HG03469 (cell line): Measurements from ENCODE around the gene DVL1.
"Not testable (repeated sequence)": the region's sequence is repeated elsewhere in the genome, so short reads cannot be mapped to it uniquely, and the experiment has no call there.

Source experiments
- ATAC-seq: cut with Tn5 transposase; IDR thresholded peaks from one replicate; pipeline ENCODE4 v1.9.1; 2021; ENCODE audit warnings: mild to moderate bottlenecking, moderate library complexity, moderate number of reproducible peaks; ENCODE audit not compliant: unreplicated experiment

The DVL1 gene

GRCh38 chr1:1349256-1350012 is at the start of gene DVL1:
TSS of gene DVL1 (minus strand) at chr1:1349418. CDS start at chr1:1349065, 353 bp downstream.
- ATAC-seq: peak; percentile 33

DNA sequence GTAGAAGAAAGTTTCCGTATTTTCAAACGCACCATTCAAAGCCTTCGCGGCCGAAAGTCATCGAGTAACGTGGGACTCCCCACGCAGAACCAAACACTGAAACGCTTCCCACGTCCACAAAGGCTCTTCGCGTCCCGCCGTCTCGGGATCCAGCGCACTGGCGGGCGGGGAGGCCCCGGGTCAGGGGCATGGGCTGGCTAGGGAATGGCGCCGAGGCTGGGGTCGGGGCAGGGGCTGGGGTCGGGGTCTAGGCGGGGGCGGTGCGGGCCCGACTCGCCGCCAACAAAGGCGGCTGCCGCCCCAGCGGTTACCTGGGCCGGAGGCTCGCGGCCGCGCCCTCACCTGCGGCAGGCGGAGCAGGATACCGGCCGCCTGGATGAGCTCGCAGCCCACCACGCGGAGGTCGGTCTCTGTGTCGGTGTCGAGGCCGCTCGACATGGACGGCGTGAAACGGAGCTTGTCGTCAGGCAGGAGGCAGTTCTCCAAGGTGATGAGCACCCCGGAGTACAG is 49.5 kb upstream of the DVL1 start:
- no peak for ATAC-seq

- no peak for ATAC-seq
Observed at GRCh38 chr1:1397839-1398523, 48.8 kb upstream of the DVL1 start.

DNA sequence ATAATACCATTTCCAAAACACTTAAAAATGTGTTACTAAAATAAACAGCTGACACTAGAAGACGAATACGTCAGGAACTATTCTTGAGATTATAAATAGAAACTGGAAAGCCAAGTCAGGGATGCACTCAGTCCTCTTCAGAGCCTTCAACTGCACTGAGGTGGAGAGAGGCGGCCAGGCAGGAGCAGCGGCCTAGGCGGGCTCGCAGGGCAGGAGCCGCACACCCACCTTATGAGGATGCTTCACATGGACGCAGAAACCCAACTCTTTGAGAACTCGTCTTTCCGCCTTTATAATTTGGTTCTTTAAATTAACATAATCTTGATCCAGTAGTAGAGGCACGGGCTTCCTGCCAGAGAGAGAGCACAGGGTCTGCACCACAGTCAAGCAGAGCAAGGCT is 45.9 kb upstream of the DVL1 start:
- no peak for ATAC-seq

DNA sequence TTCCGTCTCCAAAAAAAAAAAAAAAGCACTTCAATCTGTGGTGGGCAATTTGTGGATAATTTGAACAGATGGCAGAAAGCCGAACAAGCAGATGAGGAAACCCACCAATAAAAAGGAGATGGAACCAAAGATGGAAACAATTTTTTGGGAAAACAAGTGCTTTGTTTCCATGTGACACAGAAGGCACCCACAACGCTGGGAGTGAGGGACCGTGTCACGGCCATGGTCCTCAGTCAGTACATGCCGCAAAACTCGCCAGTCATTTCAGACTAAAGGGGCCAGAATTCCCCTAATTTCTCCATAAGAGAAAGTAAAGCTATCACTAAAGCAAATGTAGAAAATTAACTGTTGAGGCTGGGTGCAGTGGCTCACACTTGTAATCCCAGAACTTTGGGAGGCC is 44.9 kb upstream of the DVL1 start:
- ATAC-seq: no peak

DNA sequence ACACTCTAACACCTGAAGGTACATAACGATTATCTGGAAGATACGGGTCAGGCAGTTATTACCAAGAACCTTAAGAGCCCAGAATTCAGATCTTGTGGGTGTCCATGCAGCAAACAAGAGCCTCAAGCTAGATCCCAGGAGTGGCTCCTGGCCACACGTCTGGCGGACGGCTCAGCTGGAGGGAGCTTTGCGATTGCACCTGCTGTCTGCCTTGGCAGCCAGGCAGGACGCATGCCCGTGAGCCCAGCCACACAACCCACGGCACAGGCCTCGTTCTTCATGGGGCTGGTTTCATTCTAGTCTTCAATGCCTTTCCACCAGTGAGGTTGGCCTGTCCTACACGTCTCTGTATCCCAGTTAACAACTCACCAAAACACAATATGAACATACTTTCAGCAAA is 44.2 kb upstream of the DVL1 start:
- ATAC-seq: no peak

- ATAC-seq: no peak
Observed at GRCh38 chr1:1393014-1393413, 43.8 kb upstream of the DVL1 start.

- no peak for ATAC-seq
Observed at GRCh38 chr1:1391225-1391624, 42.0 kb upstream of the DVL1 start.

GRCh38 chr1:1390675-1391074 is 41.5 kb upstream of the DVL1 start:
- no peak for ATAC-seq

- no peak for ATAC-seq
Observed at GRCh38 chr1:1388078-1388472, 38.9 kb upstream of the DVL1 start.

DNA sequence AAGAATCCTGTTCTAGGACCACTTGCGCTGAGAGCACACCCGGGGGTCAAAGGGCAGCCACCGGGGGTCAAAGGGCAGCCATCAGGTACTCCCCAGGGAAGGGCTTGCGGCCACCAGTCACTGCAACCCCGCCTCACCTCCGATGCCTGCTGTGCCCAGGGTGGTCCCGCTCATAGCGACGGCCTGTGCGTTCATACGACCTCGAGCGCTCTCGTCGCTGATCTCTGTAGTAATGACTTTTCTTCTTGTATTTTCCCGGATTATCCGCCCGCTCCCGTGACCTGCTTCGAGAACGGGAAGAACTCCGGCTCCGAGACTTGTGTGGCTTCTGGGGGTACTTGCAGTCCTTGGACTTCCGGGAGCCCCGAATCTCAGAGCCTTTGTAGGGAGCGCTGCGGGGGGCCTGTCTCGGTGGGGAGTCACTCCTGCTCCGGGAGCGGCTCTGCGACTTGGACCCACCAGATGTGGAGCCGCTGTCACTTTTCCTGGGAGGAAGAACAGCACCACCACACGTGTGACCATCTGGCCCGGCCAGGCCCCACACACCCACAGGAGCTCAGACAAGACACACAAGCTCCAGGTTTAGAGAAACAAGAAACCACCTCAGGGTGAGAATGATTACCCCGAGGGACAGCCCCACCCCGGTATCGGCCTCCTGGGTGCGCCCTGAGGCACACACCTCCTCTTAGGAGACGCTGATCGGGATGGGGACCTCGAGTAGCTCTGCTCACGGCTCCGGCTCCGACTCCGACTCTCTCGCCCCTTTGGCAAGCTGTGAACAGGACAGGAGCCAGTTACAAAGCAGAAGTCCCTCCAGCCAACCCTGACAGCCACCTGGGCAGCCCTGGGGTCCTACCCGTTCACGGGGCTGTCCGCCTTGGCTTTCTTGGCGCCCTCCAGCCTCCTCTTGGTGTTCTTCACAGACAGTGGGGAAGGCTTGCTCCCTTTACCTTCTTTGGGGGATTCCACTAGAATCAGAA is 38.2 kb upstream of the DVL1 start:
- no peak for ATAC-seq

GRCh38 chr1:1385931-1386330 is 36.7 kb upstream of the DVL1 start:
- ATAC-seq: no peak

DNA sequence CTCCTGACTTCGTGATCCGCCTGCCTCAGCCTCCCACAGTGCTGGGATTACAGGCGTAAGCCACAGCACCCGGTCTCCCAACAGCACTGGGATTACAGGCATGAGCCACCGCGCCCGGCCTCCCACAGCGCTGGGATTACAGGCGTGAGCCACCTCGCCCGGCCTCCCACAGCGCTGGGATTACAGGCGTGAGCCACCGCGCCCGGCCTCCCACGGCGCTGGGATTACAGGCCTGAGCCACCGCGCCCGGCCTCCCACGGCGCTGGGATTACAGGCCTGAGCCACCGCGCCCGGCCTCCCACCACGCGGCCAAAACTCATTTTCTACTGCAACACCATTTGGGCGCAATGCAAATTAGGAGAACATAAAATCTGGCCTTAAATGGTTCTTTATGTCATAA is 36.1 kb upstream of the DVL1 start:
- ATAC-seq: not testable (repeated sequence)

DNA sequence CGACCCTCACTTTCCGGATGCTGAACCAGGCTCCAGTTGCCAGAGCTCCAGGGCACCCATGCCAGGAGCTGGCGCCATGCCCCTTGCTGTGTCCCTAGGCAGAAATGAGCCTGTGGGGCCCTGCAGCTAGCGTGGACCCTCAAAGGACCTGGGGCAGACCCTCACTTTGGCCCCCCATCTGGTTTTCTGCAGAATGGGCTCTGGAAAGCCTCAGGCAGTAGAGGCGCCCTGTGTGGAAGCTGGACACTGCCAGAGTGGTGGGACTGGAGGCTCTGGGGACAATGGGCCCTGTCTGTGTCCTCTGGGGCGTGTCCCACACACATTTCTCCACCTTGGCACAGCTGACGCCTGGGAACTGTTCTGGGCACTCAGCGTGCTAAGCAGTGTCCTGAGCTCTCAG is 32.1 kb upstream of the DVL1 start:
- ATAC-seq: no peak

- no peak for ATAC-seq
Observed at GRCh38 chr1:1380860-1381259, 31.6 kb upstream of the DVL1 start.

DNA sequence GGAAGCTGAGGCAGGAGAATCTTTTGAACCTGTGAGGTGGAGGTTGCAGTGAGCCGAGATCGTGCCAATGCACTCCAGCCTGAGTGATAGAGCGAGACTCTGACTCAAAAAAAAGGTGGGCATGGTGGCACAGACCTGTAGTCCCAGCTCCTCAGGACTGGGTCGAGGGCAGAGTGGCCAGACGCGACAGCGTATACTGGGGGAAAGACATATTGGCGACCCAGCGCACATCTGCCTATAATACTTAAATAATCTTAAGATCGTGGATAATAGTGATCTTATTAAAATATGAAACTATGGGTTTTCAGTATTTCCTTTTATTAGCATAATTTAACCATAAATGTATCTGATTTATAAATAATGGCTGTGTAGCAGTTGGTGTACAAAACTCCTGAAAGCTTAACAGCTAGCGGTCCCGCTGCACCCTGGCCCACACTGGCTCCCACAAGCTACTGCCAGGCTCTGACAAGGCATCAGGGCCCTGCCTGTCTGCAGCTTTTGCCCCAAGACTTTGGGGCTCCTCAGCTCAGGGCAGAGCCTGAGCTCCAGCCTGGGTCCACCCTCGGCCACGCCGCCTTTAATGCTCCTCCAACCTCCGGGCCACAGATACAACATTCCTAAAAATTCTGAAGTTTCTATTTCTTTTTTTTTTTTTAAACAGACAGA is 28.5 kb upstream of the DVL1 start:
- no peak for ATAC-seq

- no peak for ATAC-seq
Observed at GRCh38 chr1:1376551-1377226, 27.5 kb upstream of the DVL1 start.

- peak; percentile 73 for ATAC-seq
Observed at GRCh38 chr1:1374929-1375662, 25.9 kb upstream of the DVL1 start, which contains the start of gene AURKAIP1. TSS of gene AURKAIP1 (minus strand) at chr1:1375207. CDS start at chr1:1374756, 451 bp downstream.

- no peak for ATAC-seq
Observed at GRCh38 chr1:1374589-1374928, 25.3 kb upstream of the DVL1 start.
